Common myeloid progenitor, CD34-positive (primary cell): ENCODE data around the gene CLDN15.
A peak's percentile ranks its signal among the peaks of the same experiment; 100 is the strongest.

ENCODE experiments used
- CTCF ChIA-PET: fragments of 350-600 bp; sonication (Branson Sonifier 250); formaldehyde crosslinking; loops from one replicate; lab custom pipeline; 2021; ENCODE audit warnings: antibody characterized with exemption; lab: Charles Lee
- POLR2A ChIA-PET: fragments of 350-600 bp; sonication (Branson Sonifier 250); formaldehyde crosslinking; loops from one replicate; lab custom pipeline; 2021; ENCODE audit warnings: antibody characterized with exemption; lab: Charles Lee
- DNase-seq, 3 donors: peaks; one replicate each; pipeline versions ENCODE4 v3.0.0 to v3.0.0-alpha.2; 2013
- H3K27ac ChIP-seq, 2 experiments: 1 replicate in 1 of 2; 2 replicates in 1 of 2; pipeline ENCODE4 v1.7.0; 2013; ENCODE audit warnings: inconsistent platforms in 2 of 2, low read length in 2 of 2, mild to moderate bottlenecking in 2 of 2, low read depth in 1 of 2, moderate library complexity in 1 of 2; ENCODE audit not compliant: severe bottlenecking in 2 of 2, insufficient read depth in 1 of 2, poor library complexity in 1 of 2
- H3K27me3 ChIP-seq, 5 experiments: replicated peaks in 2 of 5; 1 replicate in 3 of 5; 2 replicates in 2 of 5; pipeline versions ENCODE4 v1.6.1 to v1.7.0; 2013; ENCODE audit warnings: low read length in 4 of 5, mild to moderate bottlenecking in 2 of 5, moderate library complexity in 2 of 5, inconsistent platforms in 1 of 5; ENCODE audit not compliant: insufficient read depth in 5 of 5, control insufficient read depth in 4 of 5
- H3K36me3 ChIP-seq, 4 experiments: 1 replicate in 2 of 4; 2 replicates in 2 of 4; pipeline versions ENCODE4 v1.6.1 to v1.7.0; 2013; ENCODE audit warnings: low read length in 3 of 4, control low read depth in 1 of 4, mild to moderate bottlenecking in 1 of 4; ENCODE audit not compliant: control insufficient read depth in 4 of 4, insufficient read depth in 4 of 4
- H3K4me1 ChIP-seq, 4 experiments: 1 replicate in 3 of 4; 2 replicates in 1 of 4; pipeline versions ENCODE4 v1.6.1 to v1.7.1; 2013; ENCODE audit warnings: low read length in 3 of 4, mild to moderate bottlenecking in 3 of 4, control low read depth in 1 of 4, inconsistent platforms in 1 of 4, moderate library complexity in 1 of 4; ENCODE audit not compliant: control insufficient read depth in 4 of 4, insufficient read depth in 4 of 4; ENCODE audit errors: control extremely low read depth in 1 of 4
- H3K4me3 ChIP-seq, 7 experiments: 1 replicate in 4 of 7; 2 replicates in 3 of 7; pipeline versions ENCODE4 v1.5.1 to v1.7.0; 2013; ENCODE audit warnings: mild to moderate bottlenecking in 7 of 7, low read length in 6 of 7, moderate library complexity in 6 of 7, inconsistent platforms in 2 of 7, low read depth in 2 of 7, control low read depth in 1 of 7; ENCODE audit not compliant: insufficient read depth in 4 of 7, control insufficient read depth in 1 of 7; ENCODE audit errors: extremely low read depth in 1 of 7
- H3K9me3 ChIP-seq, 5 experiments: 1 replicate in 4 of 5; 2 replicates in 1 of 5; pipeline versions ENCODE4 v1.6.1 to v1.7.1; 2013; ENCODE audit warnings: low read length in 4 of 5, mild to moderate bottlenecking in 2 of 5, inconsistent platforms in 1 of 5, low read depth in 1 of 5, moderate library complexity in 1 of 5; ENCODE audit not compliant: control insufficient read depth in 4 of 5, insufficient read depth in 2 of 5; ENCODE audit errors: control extremely low read depth in 1 of 5
- WGBS: methylation state at CpG from one replicate; pipeline ENCODE4 v1.1.5; 2013; ENCODE audit not compliant: insufficient coverage; 5-methylcytosine and 5-hydroxymethylcytosine counted together

The CLDN15 gene

GRCh38 chr7:101235050-101235449, 2.6 kb downstream of the CLDN15 start:
- ChIA-PET POLR2A (interaction anchor here (0.6 kb wide), 1 partner anchor 1232 kb away, joined by 4 read pairs; no protein-coding TSS in a partner anchor), CTCF (interaction anchor here (0.6 to 4.8 kb wide), 12 partner anchors 9 to 95 kb away, joined by 3 to 35 read pairs (median 6); partner anchors contain the start of genes FIS1, PLOD3 and ZNHIT1)
- Histone ChIP-seq H3K36me3 (peaks cover 0 to 31% (median 14%) of the 10 kb centered on the region in 4 experiments), H3K4me1 (peaks cover 2 to 57% (median 53%) of the 10 kb centered on the region in 4 experiments), H3K27me3 (no peaks in the 10 kb centered on the region), H3K9me3 (no peaks in the 10 kb centered on the region), H3K4me3 (peak overlapping the region in 3 of 7 experiments; percentile 77 to 80 (median 79)), H3K27ac (no peak overlapping the region)
- WGBS, result 77% methylated on average over 11 of the region's 11 CpGs
- DNase-seq, result peak in 2 of 3 donors; percentile 35 to 44

GRCh38 chr7:101234636-101235035, 3.0 kb downstream of the CLDN15 start:
- Histone ChIP-seq H3K27ac (no peak overlapping the region), H3K27me3 (no peaks in the 10 kb centered on the region), H3K9me3 (no peaks in the 10 kb centered on the region), H3K4me3 (no peak overlapping the region), H3K4me1 (peaks cover 2 to 53% (median 49%) of the 10 kb centered on the region in 4 experiments), H3K36me3 (peaks cover 0 to 27% (median 13%) of the 10 kb centered on the region in 4 experiments)
- CTCF ChIA-PET, result interaction anchor here (0.6 to 4.8 kb wide), 12 partner anchors 9 to 94 kb away, joined by 3 to 35 read pairs (median 6); partner anchors contain the start of genes FIS1, PLOD3 and ZNHIT1
- POLR2A ChIA-PET, result interaction anchor here (0.6 kb wide), 1 partner anchor 1231 kb away, joined by 4 read pairs; no protein-coding TSS in a partner anchor
- DNase-seq, result no peak
- WGBS, result 97% methylated on average over 5 of the region's 5 CpGs

- ChIA-PET POLR2A (no interaction called here), CTCF (interaction anchor here (0.6 to 4.8 kb wide), 6 partner anchors 10 to 149 kb away, joined by 3 to 35 read pairs (median 9); partner anchors contain the start of genes FIS1, PLOD3 and ZNHIT1)
- Histone ChIP-seq H3K4me3 (no peak overlapping the region), H3K9me3 (no peaks in the 10 kb centered on the region), H3K27me3 (no peaks in the 10 kb centered on the region), H3K4me1 (peaks cover 2 to 47% (median 43%) of the 10 kb centered on the region in 4 experiments), H3K36me3 (peaks cover 0 to 22% (median 13%) of the 10 kb centered on the region in 4 experiments), H3K27ac (no peak overlapping the region)
- no peak for DNase-seq
- 96% methylated on average over 16 of the region's 21 CpGs for WGBS
Observed at GRCh38 chr7:101233907-101234547, 3.6 kb downstream of the CLDN15 start.

- H3K4me1 ChIP-seq, result peaks cover 0 to 30% (median 26%) of the 10 kb centered on the region in 4 experiments
- H3K4me3 ChIP-seq, result no peak overlapping the region
- no peaks in the 10 kb centered on the region for H3K9me3 ChIP-seq
- WGBS, result 92% methylated on average over 33 of the region's 52 CpGs
- peaks cover 0 to 23% (median 12%) of the 10 kb centered on the region in 4 experiments for H3K36me3 ChIP-seq
- POLR2A ChIA-PET, result interaction anchor here (0.5 kb wide), 1 partner anchor 20 kb away, joined by 4 read pairs; no protein-coding TSS in a partner anchor
- H3K27ac ChIP-seq, result no peak overlapping the region
- H3K27me3 ChIP-seq, result no peaks in the 10 kb centered on the region
- DNase-seq, result no peak
- CTCF ChIA-PET, result interaction anchor here (3.5 kb wide), 1 partner anchor 11 kb away, joined by 13 read pairs; no protein-coding TSS in a partner anchor
Observed at GRCh38 chr7:101232141-101232850, 5.3 kb downstream of the CLDN15 start.

- Histone ChIP-seq H3K4me3 (no peak overlapping the region), H3K4me1 (peaks cover 0 to 26% (median 20%) of the 10 kb centered on the region in 4 experiments), H3K9me3 (no peaks in the 10 kb centered on the region), H3K27ac (no peak overlapping the region), H3K36me3 (peaks cover 1 to 28% (median 14%) of the 10 kb centered on the region in 4 experiments), H3K27me3 (no peaks in the 10 kb centered on the region)
- DNase-seq, result no peak
- CTCF ChIA-PET, result interaction anchor here (0.8 to 3.5 kb wide), 2 partner anchors 12 to 76 kb away, joined by 3 to 13 read pairs; no protein-coding TSS in a partner anchor
- WGBS, result 91% methylated on average over 5 of the region's 7 CpGs
- POLR2A ChIA-PET, result no interaction called here
Observed at GRCh38 chr7:101231644-101232043, 6.0 kb downstream of the CLDN15 start.

- Histone ChIP-seq H3K4me1 (peaks cover 0 to 9% (median 3%) of the 10 kb centered on the region in 4 experiments), H3K4me3 (no peak overlapping the region), H3K9me3 (no peaks in the 10 kb centered on the region), H3K36me3 (peaks cover 4 to 54% (median 33%) of the 10 kb centered on the region in 4 experiments), H3K27ac (no peak overlapping the region), H3K27me3 (no peaks in the 10 kb centered on the region)
- ChIA-PET POLR2A (no interaction called here), CTCF (interaction anchor here (1.4 to 3.3 kb wide), 4 partner anchors 9 to 17 kb away, joined by 3 to 23 read pairs (median 12); partner anchors contain the start of genes CLDN15, FIS1, PLOD3 and ZNHIT1)
- 98% methylated on average over 8 of the region's 9 CpGs for WGBS
- DNase-seq, result no peak
Observed at GRCh38 chr7:101226721-101227120, 10.9 kb downstream of the CLDN15 start.
